Measurements from ENCODE around the gene OR10P1.
A peak's percentile ranks its signal among the peaks of the same experiment; 100 is the strongest.

OR10P1 gene

DNA sequence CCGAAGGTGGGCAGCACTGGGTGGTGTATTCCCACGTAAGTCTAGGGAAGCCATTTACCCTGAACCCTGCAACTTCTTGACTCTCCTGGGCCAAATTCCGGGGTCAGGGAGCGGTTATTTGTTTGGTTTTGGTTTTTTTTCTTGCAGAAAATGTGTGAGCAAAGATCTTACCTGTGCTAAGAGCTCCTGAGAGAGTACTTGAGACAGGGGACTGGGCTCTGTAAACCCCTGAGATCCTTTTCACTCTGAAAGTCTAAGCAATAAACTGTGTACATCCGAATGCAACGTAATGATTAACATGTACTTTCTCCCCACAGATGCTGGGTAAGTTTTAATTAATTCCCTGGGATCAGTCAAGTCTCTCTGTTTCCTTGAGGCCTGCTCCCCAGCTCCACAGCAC, 21.5 kb downstream of the OR10P1 start:
- DNase-seq (ENCODE audit: low read depth) = no peak
- H3K4me3 ChIP-seq (ENCODE audit: control insufficient read depth, low read depth, low read length) = no peak overlapping the region
- TF ChIP-seq, protein P1, sequence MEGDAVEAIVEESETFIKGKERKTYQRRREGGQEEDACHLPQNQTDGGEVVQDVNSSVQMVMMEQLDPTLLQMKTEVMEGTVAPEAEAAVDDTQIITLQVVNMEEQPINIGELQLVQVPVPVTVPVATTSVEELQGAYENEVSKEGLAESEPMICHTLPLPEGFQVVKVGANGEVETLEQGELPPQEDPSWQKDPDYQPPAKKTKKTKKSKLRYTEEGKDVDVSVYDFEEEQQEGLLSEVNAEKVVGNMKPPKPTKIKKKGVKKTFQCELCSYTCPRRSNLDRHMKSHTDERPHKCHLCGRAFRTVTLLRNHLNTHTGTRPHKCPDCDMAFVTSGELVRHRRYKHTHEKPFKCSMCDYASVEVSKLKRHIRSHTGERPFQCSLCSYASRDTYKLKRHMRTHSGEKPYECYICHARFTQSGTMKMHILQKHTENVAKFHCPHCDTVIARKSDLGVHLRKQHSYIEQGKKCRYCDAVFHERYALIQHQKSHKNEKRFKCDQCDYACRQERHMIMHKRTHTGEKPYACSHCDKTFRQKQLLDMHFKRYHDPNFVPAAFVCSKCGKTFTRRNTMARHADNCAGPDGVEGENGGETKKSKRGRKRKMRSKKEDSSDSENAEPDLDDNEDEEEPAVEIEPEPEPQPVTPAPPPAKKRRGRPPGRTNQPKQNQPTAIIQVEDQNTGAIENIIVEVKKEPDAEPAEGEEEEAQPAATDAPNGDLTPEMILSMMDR (IDR thresholded peaks at IDR 0.05; ENCODE audit: control insufficient read depth, insufficient read depth, low read depth, low read length, missing control alignments) = no peak

DNA sequence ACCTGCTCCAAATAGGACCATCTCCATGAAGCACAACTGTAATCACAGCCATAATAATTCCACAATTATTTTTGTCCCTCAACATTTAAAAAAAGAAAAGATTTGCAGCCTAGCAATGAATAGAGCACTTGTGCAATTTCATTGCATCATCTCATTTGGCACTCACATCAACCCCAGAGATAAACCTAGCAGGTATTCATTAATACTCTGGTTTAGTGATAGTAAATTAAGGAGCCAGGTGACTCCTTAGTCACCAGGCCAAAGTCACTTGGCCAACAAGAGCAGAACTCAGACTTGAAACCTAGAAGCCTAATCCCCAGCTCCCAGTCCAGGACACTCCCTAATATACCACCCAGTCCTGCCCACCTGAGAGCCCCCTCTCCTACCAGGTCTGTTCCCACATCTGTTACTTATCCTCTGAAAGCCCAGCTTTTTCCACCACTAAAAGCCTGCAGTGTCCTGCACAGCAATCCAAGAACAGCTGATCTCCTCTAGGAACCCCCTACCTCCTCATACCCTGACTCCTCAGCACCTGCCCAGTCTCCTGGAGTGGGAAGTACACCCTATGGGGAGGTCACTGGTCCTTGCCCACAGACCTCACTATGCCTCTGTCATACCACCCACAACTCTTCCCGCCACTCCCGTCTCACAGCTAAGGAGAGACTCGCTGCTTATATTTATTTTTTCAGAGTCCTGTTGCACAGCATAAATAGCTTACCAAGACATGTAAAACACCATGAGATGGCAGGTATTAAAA, 22.1 kb downstream of the OR10P1 start:
- no peak for DNase-seq (ENCODE audit: low read depth)
- TF ChIP-seq, protein P1 (IDR thresholded peaks at IDR 0.05; ENCODE audit: control insufficient read depth, insufficient read depth, low read depth, low read length, missing control alignments) = no peak
- no peak overlapping the region for H3K4me3 ChIP-seq (ENCODE audit: control insufficient read depth, low read depth, low read length)

DNA sequence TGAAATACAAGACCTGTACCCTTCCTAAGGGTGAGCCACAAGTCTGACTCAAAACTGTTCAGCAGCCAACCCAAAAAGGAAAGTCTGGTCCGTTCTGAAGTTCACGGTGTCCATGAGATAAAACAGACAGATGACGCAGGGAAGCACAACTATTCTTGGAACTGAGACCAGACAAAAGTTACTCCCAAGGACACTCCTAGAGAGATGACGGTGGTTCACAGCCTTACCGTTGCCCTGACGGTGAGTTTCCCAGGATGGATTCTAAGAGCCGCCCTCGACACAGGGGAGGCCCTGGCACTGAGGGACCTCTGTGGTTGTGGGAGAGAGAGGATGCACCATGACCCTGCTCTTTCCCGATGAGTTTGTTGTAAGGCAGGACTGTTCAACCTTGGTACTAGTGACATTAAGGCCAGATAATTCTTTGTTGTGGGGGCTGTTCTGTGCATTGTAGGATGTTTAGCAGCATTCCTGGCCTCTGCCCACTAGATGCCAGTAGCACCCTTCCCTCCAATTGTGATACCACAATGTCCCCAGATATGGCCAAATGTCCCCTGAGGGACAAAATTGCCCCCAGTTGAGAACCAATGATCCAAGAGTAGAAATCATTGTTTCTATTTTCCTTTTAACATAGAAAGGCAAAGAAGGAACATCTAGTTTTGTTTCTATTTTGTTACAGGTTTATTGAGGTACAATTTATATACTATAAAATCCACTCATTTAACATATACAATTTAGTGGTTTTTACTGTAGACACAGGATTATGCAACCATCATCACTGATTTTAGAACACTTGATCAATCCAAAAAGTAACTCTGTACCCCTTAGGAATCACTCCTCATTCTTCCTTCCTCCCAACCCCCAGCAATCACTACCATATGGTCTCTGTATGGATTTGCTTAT, 23.0 kb downstream of the OR10P1 start:
- peak; percentile 14 for DNase-seq (ENCODE audit: low read depth)
- no peak overlapping the region for H3K4me3 ChIP-seq (ENCODE audit: control insufficient read depth, low read depth, low read length)
- TF ChIP-seq, protein P1 (IDR thresholded peaks at IDR 0.05; ENCODE audit: control insufficient read depth, insufficient read depth, low read depth, low read length, missing control alignments) = peak; percentile 61

DNA sequence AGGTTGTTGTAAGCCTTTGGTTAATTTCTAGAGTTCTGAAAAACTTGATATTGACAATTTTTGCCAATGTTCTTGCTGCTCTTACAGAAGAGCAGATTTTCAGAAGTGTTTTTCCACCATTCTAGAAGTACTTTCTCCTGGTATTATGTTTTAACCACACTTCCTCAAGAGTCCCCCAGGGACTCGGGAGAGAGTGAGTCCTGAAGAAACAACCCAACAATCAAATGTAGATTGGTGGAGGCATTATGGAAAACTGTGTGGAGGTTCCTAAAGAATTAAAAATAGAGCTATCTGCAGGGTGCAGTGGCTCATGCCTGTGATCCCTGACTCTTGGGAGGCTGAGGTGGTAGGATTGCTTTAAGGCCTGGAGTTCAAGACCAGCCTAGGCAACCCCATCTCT, 26.7 kb downstream of the OR10P1 start:
- H3K4me3 ChIP-seq (ENCODE audit: control insufficient read depth, low read depth, low read length) = no peak overlapping the region
- TF ChIP-seq, protein P1 (IDR thresholded peaks at IDR 0.05; ENCODE audit: control insufficient read depth, insufficient read depth, low read depth, low read length, missing control alignments) = no peak
- no peak for DNase-seq (ENCODE audit: low read depth)

DNA sequence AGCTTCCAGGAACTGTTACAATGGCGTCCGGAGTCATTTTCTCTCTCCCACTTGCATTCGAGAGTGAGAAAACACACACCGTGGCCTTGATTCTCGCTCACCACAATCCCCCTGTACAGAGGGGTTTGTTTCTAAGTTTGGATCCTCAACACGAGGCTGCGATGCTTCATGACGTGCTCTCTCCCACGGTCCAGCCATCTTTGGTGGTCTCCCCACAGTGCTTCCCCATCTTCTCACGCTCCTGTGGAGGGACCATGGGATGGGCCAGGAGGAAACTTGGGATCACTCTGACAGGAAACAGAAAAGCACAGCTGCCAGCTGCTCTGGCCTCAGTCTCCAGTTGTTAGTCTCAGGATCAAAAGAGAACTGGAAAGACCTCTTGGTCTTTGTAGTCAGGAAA, 28.1 kb downstream of the OR10P1 start:
- TF ChIP-seq, protein P1 (IDR thresholded peaks at IDR 0.05; ENCODE audit: control insufficient read depth, insufficient read depth, low read depth, low read length, missing control alignments) = no peak

DNA sequence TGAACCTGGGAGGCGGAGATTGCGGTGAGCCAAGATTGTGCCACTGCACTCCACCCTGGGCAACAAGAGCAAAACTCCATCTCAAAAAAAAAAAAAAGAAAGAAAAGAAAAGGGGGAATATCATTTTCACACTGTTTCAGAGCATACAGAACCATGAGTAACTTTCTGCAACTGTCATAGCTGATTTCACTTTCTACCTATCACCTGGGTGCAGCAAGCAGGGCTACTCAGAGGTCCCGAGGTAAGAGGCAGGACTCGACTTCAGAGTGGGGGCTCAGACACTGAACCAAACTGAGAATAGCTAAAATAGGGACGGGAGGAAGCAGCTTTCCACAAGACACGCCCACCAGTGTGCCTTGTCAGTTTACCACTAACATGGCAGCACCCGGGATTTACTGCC, 29.8 kb downstream of the OR10P1 start:
- no peak for DNase-seq (ENCODE audit: low read depth)
- TF ChIP-seq, protein P1 (IDR thresholded peaks at IDR 0.05; ENCODE audit: control insufficient read depth, insufficient read depth, low read depth, low read length, missing control alignments) = no peak
- no peak overlapping the region for H3K4me3 ChIP-seq (ENCODE audit: control insufficient read depth, low read depth, low read length)

More for the DNA sequence above, 28.1 kb downstream of the OR10P1 start:
- no peak for DNase-seq (ENCODE audit: low read depth)
- no peak overlapping the region for H3K4me3 ChIP-seq (ENCODE audit: control insufficient read depth, low read depth, low read length)

Measured in AG09309 (cell line).